ENCODE results near the gene ADGRE2. TPM values are rescaled to one million over a fixed set of nuclear protein-coding genes. Genes with fewer than 3 reads are reported as not detected.
A peak's percentile ranks its signal among the peaks of the same experiment; 100 is the strongest.

The ADGRE2 gene
- total RNA-seq, 1 donor from 2014 or later: not detected

- Mint-ChIP-seq H3K27ac (ENCODE audit: unreplicated experiment) (no peak overlapping the region), H3K4me1 (ENCODE audit: unreplicated experiment) (peaks cover 17% of the 10 kb centered on the region)
- no peak for TF ChIP-seq CTCF (IDR thresholded peaks at IDR 0.05)
Observed at GRCh38 chr19:14695471-14695870, 82.9 kb downstream of the ADGRE2 start.

GRCh38 chr19:14694641-14695266 lies 83.6 kb downstream of the ADGRE2 start:
- no peak overlapping the region for H3K27ac Mint-ChIP-seq (ENCODE audit: unreplicated experiment)
- H3K4me1 Mint-ChIP-seq (ENCODE audit: unreplicated experiment): peaks cover 15% of the 10 kb centered on the region
- H3K9me3 Mint-ChIP-seq (ENCODE audit: unreplicated experiment): no peaks in the 10 kb centered on the region
- H3K36me3 Mint-ChIP-seq (ENCODE audit: unreplicated experiment): peaks cover 29% of the 10 kb centered on the region
- TF ChIP-seq CTCF (IDR thresholded peaks at IDR 0.05): no peak
- no peaks in the 10 kb centered on the region for H3K27me3 Mint-ChIP-seq (ENCODE audit: unreplicated experiment)
- no peak overlapping the region for H3K4me3 Mint-ChIP-seq (ENCODE audit: unreplicated experiment)
- DNase-seq (ENCODE audit: extremely low spot score, unreplicated experiment): no peak

More at GRCh38 chr19:14695471-14695870, 82.9 kb downstream of the ADGRE2 start:
- H3K27me3 Mint-ChIP-seq (ENCODE audit: unreplicated experiment): no peaks in the 10 kb centered on the region
- H3K9me3 Mint-ChIP-seq (ENCODE audit: unreplicated experiment): no peaks in the 10 kb centered on the region
- DNase-seq (ENCODE audit: extremely low spot score, unreplicated experiment): no peak
- H3K36me3 Mint-ChIP-seq (ENCODE audit: unreplicated experiment): peaks cover 36% of the 10 kb centered on the region
- no peak overlapping the region for H3K4me3 Mint-ChIP-seq (ENCODE audit: unreplicated experiment)

- H3K9me3 Mint-ChIP-seq (ENCODE audit: unreplicated experiment): no peaks in the 10 kb centered on the region
- H3K36me3 Mint-ChIP-seq (ENCODE audit: unreplicated experiment): peaks cover 2% of the 10 kb centered on the region
- DNase-seq (ENCODE audit: extremely low spot score, unreplicated experiment): peak; percentile 97
- peaks cover 4% of the 10 kb centered on the region for H3K27me3 Mint-ChIP-seq (ENCODE audit: unreplicated experiment)
- TF ChIP-seq CTCF (IDR thresholded peaks at IDR 0.05): no peak
- H3K4me3 Mint-ChIP-seq (ENCODE audit: unreplicated experiment): peak within 1 kb of the TSS; percentile 95
- H3K27ac Mint-ChIP-seq (ENCODE audit: unreplicated experiment): peak within 1 kb of the TSS; percentile 99
- peaks cover 17% of the 10 kb centered on the region for H3K4me1 Mint-ChIP-seq (ENCODE audit: unreplicated experiment)
Observed at GRCh38 chr19:14689598-14690503, 88.5 kb downstream of the ADGRE2 start, which contains the start of gene ZNF333. ZNF333 (plus strand) TSS chr19:14690048; CDS start chr19:14693492, 3,444 bp downstream.

- peak; percentile 48 for TF ChIP-seq CTCF (IDR thresholded peaks at IDR 0.05)
- Mint-ChIP-seq H3K9me3 (ENCODE audit: unreplicated experiment) (no peaks in the 10 kb centered on the region), H3K36me3 (ENCODE audit: unreplicated experiment) (no peaks in the 10 kb centered on the region), H3K4me3 (ENCODE audit: unreplicated experiment) (no peak overlapping the region), H3K27me3 (ENCODE audit: unreplicated experiment) (peaks cover 13% of the 10 kb centered on the region), H3K27ac (ENCODE audit: unreplicated experiment) (no peak overlapping the region), H3K4me1 (ENCODE audit: unreplicated experiment) (peaks cover 13% of the 10 kb centered on the region)
- DNase-seq (ENCODE audit: extremely low spot score, unreplicated experiment): no peak
Observed at GRCh38 chr19:14686411-14686810, 91.9 kb downstream of the ADGRE2 start.

- Mint-ChIP-seq H3K4me1 (ENCODE audit: unreplicated experiment) (no peaks in the 10 kb centered on the region), H3K27ac (ENCODE audit: unreplicated experiment) (no peak overlapping the region), H3K36me3 (ENCODE audit: unreplicated experiment) (no peaks in the 10 kb centered on the region), H3K27me3 (ENCODE audit: unreplicated experiment) (peaks cover 13% of the 10 kb centered on the region), H3K4me3 (ENCODE audit: unreplicated experiment) (no peak overlapping the region), H3K9me3 (ENCODE audit: unreplicated experiment) (no peaks in the 10 kb centered on the region)
- TF ChIP-seq CTCF (IDR thresholded peaks at IDR 0.05): no peak
- no peak for DNase-seq (ENCODE audit: extremely low spot score, unreplicated experiment)
Observed at GRCh38 chr19:14683439-14683838, 94.9 kb downstream of the ADGRE2 start.

Data from osteocyte (in vitro differentiated cells).